ENCODE measurements around the gene GSDMA.

Gene GSDMA

DNA sequence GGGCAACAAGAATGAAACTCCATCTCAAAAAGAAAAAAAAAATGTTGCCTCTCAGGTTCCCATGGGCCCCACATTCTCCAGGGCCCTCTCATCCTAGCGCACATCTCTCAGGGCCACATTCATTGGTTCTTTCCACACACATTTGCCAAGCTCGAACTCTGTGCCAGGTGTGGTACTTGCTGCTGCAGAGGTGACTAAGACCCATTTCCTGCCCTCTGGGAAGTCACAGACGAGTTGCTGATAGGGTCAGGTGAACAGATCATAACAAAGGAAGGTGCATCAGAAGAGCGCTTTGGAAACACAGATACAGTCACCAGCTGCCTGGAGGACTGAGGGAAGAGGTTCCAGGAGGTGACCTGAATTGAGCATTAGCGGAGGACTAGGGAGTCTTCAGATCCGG is 1.0 kb downstream of the GSDMA start:
- DNase-seq, result peak; percentile 8 to 64

DNA sequence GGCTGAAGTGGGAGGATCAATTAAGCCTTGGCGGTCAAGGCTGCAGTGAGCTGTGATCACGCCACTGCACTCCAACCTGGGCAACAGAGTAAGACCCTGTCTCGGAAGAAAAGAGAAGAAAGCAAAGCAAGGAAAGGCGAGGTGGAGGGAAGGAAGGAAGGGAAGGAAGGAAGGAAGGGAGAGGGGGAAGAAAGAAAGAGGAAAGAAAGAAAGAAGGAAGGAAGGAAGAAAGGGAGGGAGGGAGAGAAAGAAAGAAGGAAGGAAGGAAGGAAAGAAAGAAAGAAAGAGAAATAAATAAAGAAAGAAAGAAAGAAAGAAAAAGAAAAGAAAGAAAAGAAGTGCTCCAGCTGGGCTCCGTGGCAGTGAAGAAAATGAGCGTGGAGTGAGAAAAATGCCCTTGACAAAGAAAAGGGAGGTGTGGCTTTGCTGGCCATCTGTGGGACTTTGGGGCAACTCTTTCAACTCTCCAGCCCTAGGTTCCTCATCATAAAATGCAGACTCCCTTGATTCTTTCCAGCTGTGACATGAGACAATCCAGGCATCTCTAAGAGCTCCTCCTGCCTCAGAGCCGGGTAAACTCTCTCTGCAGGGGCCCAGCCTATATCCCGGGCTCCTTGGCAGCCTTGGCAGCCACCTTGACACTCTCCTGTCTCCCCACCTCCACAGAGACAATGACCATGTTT is 2.4 kb downstream of the GSDMA start:
- DNase-seq, result no peak

DNA sequence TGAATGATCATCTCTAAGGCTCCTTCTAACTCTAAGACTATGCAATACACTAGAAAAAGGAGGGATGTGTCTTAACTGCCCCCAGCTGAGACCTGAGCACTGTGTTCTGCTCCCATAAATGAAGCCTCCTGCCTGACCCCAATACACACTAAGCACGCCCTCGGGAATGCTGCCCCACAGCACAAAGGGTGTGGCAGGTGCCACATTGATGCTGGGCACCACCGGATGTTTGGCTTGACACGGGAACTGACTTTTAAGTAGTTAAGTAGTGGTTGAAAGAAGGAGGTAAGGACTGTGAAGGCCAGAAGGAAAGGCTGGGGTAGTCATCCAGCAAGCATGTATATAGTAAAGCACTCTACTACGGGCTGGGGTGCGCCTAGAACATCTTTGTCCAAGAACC is 4.0 kb downstream of the GSDMA start:
- no peak for DNase-seq

DNA sequence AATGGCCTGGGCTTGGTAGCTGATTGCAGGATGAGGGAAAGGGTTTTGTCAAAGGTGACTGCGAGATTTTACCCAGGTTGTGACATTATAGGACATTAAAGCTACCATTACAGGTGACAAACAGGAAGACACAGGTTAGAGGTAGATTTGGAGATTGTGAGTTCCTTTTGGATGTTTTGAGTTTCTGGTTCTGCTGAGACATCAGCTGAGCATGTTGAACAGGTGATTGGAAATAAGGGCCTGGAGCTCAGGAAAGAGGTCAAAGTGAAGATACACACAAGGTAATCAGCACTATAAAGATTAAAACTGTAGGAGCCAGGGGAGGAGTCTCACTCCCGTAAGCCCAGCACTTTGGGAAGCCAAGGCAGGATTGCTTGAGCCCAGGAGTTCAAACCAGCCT is 6.0 kb downstream of the GSDMA start:
- no peak for DNase-seq

DNA sequence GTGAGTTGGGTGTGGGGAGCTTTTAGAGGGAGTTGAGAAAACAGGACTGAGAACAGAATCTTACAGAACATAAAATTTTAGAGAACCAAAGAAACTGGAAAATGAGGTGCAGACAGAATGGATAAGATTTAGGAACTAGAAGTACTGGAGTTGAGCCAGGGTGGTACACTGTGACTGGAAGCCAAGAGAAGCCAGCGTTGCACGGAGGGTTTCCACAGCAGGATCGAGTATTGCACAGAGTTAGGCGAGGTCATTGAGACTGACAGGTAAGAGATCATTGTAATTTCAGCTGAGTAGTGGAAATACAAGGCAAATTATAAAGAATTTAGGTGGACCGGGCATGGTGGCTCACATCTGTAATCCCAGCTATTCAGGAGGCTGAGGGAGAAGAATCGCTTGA is 6.6 kb downstream of the GSDMA start:
- no peak for DNase-seq

DNA sequence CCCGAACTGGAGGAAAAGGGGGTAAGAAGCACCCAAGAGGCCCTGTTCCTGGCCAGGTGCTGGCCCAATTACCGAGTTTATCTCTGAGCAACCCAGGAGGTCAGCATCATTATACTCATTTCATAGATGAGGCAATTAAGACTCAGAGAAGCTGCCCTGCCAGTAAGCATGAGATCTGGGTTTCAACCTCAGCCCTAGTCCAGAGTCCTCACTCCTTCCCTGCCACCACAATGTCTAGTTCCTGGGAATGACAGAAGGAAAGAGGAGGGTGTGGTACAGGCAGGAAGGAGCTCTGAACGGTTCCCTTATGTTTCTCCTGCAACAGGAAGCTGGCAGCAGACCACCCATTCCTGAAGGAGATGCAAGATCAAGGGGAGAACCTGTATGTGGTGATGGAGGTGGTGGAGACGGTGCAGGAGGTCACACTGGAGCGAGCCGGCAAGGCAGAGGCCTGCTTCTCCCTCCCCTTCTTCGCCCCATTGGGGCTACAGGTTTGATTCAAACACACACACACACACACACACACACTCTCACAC is 7.4 kb downstream of the GSDMA start:
- no peak for DNase-seq

DNA sequence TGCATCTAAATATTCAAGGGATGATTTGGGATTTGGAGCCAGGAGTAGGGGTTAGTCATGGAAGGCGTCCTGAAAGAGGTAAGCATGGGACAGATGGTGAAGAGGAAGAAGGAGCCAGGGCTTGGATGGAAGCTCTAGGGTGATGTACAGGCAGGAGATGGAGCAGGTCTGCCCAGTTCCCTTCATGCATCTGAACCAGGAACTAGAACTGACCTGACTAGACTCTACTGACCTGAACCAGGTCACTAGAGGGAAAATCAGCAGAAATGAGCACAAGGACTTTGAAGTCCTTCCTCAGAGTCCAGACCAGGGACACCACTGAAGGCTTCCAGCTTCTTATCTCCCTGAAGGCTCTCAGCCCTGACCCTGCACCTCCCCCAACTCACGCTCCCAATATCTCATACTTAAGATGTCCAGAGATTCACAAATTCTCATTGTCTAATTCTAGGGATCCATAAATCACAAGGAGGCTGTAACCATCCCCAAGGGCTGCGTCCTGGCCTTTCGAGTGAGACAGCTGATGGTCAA is 8.3 kb downstream of the GSDMA start:
- no peak for DNase-seq

DNA sequence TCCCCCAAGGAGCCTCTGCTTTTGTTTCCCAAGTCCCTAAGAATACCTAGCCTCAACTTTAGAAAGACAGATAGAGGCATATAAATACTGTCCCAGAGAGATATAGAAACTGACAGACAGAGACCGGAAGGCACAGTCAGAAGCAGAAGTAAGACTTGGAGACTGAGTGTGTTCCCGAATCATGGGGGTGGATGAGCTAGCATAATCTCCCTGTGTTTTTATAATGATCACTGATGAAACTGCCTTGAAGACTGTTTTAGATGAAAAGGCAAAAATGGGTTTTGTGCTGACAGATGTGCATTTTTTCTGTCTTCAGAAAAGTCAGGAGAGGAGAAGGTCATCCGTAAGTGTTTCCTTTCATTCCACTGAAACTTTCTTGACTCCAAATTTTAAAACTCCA is 9.5 kb downstream of the GSDMA start:
- no peak for DNase-seq

DNA sequence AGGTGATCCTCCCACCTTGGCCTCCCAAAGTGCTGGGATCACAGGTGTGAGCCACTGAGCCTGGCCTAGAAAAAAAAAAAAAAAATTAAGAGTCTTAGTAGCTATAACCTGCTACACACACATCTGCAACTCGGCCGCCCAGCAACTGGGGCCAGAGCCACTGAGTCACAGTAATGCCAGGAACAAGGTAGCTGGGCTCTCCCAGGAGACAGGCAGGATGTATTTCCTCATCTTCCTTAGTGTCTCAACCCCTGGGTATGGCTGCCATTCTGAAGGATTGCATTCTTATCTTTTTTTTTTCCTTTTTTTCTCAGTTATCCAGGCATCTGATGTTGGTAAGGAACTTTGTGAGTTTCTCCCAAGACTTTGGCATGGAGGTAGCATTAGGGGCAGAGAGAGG is 10.7 kb downstream of the GSDMA start:
- no peak for DNase-seq

DNA sequence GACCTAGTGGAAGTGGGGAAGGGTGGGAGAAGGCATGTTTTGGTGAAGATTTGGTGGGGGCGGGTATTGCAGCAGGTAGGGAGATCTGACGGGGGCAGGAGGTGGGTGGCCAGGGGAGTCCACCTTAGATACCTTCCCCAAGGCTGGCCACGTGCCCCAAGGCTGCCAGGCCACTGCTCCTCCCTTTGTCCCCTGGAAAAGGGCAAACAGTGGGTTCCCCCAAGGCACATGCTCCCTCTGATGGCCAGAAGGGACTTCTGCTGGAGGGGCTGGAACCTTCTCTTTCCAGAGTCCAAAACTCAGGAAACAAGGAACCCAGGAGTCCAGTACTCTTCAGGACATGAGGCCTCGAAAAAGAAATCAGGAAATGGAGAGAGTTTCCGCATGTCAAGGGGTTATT is 11.6 kb downstream of the GSDMA start:
- no peak for DNase-seq

DNA sequence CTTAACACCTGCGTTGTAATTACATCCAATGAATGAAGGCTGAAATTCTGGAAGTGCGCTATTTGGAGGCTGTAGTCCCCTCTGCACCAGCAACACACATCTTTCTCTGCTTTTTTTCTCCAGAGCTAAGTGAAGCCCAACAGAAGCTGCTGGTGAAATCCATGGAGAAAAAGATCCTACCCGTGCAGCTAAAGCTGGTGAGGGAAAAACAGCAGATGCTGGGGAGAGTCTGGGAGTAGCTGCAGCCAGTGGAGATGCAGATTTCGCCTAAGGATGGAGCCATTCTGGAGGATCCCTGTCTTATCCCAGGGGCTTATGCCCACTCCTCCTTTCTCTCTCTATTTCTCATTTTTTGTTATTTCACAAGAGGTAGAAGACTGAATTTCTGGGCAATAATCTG is 13.0 kb downstream of the GSDMA start:
- DNase-seq, result no peak

DNA sequence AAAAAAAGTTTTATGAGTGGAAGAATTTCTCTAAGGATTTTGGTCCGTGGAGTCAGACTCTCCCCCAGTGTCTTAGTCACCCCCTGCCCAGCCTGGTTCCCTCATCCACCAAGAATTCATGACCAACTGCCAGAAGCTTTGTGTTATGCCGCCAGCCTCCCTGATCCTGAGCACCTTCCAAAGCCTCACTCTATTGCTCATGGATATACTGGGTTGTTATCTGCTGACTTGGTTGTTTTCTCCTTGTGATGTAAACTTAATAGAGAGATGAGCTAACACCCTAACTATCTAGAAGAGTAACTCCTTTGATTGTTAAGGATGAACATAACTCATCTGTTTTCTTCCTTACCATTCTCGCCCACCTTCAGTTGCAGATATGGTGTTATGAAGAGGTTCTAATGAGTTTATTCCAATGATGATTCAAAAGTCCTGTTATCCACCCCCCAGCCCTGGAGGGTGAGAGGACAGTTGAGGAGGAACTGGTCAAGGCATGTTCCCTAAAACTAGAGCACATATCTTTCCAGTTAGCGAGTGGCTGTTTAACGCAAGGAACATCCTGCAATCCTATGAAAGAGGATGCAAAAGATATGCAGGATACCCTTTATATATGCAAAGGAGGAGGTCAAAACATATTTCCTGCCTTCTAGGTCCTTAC is 16.3 kb downstream of the GSDMA start:
- DNase-seq, result no peak

DNA sequence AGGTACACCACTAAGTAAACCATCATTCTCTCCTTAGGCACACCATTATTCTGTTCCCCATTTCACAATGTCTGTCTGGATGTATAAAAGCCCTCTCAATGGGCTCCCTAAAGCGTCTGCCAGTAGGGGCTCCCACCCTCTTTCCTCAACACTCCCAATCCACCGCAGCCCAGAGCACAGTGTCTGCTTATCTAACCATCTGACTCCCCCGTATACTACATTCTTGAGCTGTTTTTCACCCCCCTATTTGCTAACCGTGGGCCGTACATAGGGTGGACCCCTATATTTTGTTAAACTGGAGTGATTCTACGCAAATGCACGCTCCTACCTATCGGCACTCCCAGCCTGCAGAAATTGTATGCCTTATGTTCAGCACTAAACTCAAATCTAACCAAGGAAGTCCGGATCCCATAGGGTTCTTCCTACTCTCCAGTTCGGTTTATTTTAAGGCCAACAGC is 17.1 kb downstream of the GSDMA start:
- no peak for DNase-seq

DNA sequence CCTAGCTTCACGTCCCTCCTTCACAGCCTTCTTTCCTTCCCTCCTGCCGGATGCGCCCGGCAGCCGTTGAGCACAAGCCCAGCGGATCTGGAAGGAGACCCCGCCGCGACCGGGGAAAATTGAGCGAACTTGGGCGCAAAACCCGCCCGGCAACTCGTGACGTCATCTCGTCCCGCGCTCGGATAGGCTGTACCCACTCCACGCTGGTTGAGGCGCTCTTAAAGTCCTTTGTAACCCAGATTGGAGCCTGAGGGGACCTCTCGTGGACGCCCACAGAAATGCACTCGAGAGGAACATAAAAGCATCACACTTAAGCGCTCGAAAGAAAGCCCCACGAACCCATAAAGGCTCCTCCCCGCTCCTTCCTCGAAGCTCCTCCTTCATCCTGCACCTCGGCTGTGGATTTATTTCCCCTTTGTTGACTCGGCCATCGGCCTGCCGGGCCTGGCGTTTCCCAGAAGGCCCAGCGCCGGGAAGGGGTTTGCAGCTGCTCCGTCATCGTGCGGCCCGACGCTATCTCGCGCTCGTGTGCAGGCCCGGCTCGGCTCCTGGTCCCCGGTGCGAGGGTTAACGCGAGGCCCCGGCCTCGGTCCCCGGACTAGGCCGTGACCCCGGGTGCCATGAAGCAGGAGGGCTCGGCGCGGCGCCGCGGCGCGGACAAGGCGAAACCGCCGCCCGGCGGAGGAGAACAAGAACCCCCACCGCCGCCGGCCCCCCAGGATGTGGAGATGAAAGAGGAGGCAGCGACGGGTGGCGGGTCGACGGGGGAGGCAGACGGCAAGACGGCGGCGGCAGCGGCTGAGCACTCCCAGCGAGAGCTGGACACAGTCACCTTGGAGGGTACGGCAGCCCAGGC is 17.8 kb downstream of the GSDMA start, which contains the start of gene PSMD3:
PSMD3 (plus strand) TSS at position 457 of the 856 bp plus-strand sequence; CDS start at position 621, 164 bp downstream.
- DNase-seq, result peak; percentile 94 to 99

DNA sequence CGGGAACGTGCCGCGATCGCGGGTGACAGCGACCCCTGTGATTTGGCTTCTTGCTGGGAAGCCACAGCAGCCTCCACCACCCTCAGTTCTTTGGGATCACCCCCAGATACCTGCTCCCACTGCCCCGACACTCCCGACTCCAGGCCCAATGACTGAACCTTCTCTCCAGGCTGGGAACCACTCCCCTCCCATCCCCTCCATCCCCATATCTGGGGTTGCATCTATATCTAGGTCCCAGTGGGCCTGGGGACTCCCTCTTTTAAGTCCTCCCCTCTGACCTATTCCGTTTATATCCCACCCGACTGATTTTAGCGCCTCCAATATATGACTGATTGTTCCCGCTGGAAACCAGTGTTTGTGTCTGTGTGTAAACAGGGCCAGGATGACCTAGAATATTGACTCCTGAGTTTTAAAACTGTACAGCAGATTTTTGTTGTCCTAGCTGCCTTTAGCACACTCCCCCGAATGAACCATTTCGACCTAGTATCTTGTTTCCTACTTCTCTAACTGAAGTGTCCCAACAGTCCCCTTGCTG is 18.5 kb downstream of the GSDMA start:
- no peak for DNase-seq

DNA sequence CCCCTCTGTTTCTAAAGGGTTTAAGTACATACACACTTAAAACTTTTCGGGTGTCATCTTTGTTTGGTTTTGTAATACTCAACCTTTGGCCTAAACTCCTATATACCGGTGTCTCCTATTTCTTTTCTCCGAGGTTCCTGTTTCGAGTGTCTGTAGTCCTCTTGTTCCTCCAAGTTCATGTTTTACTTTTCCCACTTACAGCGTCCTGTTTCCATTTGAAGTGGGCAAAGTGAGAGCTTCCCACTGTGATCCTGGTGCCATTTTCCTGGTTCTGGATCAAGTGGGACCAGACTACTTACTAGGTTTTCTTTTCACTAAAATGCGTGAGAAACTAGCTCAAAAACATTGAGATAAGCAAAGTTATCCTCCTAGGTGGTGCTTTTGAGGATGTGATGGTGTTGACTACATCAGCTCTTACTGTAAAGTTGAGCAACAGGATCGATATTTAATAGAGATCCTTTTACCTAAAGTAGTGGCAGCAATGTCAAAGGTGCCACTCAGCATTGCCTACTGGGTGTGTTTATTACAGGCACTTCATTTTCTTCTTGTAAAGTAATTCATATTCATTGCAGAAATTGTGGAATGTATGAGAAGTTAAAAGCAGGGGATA is 19.1 kb downstream of the GSDMA start:
- no peak for DNase-seq

DNA sequence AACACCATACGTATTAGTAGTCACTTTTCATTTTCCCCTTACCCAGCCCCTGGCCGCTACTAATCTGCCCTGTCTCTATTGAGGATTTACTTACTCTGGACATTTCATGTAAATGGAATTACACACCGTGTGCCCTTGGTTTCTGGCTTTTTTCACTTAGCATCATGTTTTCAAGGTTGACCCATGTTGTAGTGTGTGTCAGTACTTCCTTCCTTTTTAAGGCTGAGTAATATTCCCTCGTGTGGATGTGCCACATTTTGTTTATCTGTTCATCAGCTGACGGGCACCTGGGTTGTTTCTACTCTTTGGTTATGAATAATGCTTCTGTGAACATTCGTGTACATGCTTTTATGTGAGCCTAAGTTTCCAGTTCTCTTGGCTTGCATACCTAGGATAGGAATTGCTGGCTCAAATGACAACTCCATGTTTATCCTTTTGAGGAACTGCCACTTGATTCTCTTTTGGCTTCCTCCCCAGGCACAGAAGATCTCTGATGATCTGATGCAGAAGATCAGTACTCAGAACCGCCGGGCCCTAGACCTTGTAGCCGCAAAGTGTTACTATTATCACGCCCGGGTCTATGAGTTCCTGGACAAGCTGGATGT is 25.5 kb downstream of the GSDMA start:
- no peak for DNase-seq

DNA sequence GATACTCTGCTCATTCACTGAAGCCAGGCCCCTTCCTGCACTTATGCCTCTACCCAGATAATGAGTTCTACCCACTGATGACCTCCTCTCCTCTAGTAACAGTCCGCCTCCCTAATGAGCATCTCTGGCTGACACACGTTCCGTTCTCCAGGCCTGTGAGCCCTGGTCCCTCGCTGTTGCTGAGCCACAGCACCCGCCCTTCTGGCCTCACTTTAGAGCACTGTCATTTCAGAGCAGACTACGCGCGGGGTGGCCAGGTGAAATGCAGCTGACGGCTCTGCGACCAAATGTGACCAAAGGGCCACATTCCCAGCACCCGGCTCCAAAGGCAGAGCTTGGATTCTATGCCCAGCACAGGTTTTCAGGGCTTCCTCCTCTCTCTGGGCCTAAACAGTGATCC is 31.6 kb downstream of the GSDMA start:
- no peak for DNase-seq

DNA sequence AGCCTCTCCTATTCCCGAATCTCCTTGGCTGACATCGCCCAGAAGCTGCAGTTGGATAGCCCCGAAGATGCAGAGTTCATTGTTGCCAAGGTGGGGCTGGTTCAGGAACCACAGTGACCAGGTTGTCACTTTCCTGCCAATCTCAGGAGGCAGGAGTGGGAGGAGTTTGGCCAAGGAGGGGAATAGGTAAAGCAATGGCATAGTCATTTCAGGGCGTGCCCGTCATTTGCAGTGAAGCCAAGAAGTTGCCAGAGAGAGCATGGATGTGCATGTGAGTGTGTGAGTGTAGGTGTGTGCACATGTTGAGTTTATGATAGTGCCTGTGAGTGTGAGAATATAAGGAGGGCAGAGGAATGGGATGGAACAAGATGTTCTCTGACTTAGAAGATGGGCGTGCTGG is 32.6 kb downstream of the GSDMA start:
- DNase-seq, result no peak

DNA sequence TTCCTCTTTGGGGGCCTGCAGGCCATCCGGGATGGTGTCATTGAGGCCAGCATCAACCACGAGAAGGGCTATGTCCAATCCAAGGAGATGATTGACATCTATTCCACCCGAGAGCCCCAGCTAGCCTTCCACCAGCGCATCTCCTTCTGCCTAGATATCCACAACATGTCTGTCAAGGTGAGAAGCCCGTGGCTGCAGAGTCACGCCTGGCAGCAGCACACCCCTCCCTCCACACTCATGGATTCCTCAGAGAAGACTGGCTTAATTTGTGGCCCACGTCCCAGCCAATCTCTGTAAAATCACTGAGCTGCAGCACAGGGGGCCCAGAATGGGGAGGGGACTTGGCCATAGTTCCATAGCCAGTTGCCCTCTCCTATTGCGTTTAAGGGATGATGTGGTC is 33.4 kb downstream of the GSDMA start:
- no peak for DNase-seq

DNA sequence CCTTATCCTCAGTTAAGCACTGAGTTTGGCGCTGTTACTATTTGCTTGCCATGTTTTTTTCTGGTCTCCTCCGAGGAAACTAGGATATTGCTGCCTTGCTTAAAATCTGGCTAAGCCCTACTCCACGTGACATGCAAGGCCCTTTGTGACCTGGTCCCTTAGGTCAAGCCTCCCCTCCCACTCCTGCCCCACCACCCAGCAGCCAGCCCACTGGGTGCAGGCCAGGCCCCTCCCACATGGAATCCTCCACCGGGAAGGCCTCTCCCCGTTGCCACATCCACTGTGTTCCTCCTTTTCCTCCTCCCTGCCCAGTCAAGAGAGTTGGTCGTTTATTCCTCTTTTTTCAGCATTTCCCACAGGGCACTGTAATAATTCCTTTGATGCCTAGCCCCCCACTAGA is 34.0 kb downstream of the GSDMA start:
- DNase-seq, result no peak

DNA sequence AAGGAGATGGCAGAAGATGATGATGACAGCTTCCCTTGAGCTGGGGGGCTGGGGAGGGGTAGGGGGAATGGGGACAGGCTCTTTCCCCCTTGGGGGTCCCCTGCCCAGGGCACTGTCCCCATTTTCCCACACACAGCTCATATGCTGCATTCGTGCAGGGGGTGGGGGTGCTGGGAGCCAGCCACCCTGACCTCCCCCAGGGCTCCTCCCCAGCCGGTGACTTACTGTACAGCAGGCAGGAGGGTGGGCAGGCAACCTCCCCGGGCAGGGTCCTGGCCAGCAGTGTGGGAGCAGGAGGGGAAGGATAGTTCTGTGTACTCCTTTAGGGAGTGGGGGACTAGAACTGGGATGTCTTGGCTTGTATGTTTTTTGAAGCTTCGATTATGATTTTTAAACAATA is 34.7 kb downstream of the GSDMA start:
- no peak for DNase-seq

All from stimulated activated CD4-positive, alpha-beta T cell treated with anti-CD3 and anti-CD28 coated beads, Interleukin-4, amount 100 ng/mL, for 4 hours (primary cell).